WTC11 (cell line): ENCODE measurements around the gene HFE.
"Not testable (repeated sequence)": the region's sequence is repeated elsewhere in the genome, so short reads cannot be mapped to it uniquely, and the experiment has no call there.

Experiments
- AFF4 ChIP-seq: sonication (generic); formaldehyde crosslinking; IDR thresholded peaks from 2 replicates; pipeline ENCODE4 v1.8.1; 2023; ENCODE audit warnings: mild to moderate bottlenecking, missing genetic modification reagents, borderline replicate concordance
- ARID4B ChIP-seq: sonication (generic); formaldehyde crosslinking; IDR thresholded peaks from 2 replicates; pipeline ENCODE4 v1.8.0; 2023; ENCODE audit warnings: missing genetic modification reagents, mild to moderate bottlenecking, borderline replicate concordance
- ATF2 ChIP-seq: sonication (generic); formaldehyde crosslinking; IDR thresholded peaks from 2 replicates; pipeline ENCODE4 v1.8.1; 2022; ENCODE audit warnings: low read depth, missing genetic modification reagents, borderline replicate concordance
- ELF4 ChIP-seq: sonication (generic); formaldehyde crosslinking; IDR thresholded peaks from 2 replicates; pipeline ENCODE4 v1.8.1; 2022; ENCODE audit warnings: low read depth, mild to moderate bottlenecking, moderate library complexity, missing genetic modification reagents
- GRHL2 ChIP-seq: fragments of 250-450 bp; sonication (Bioruptor Pico); IDR thresholded peaks from 2 replicates; pipeline ENCODE4 v1.8.0; 2022; ENCODE audit warnings: mild to moderate bottlenecking, moderate library complexity; ENCODE audit not compliant: insufficient replicate concordance, severe bottlenecking
- MLX ChIP-seq: sonication (generic); formaldehyde crosslinking; IDR thresholded peaks from 2 replicates; pipeline ENCODE4 v1.8.1; 2023; ENCODE audit warnings: mild to moderate bottlenecking, missing genetic modification reagents, moderate library complexity
- MXD4 ChIP-seq: fragments of 250-450 bp; sonication (Bioruptor Pico); IDR thresholded peaks from 2 replicates; pipeline ENCODE4 v1.8.0; 2021; ENCODE audit warnings: mild to moderate bottlenecking, moderate library complexity, borderline replicate concordance
- NR2C2 ChIP-seq: sonication (generic); formaldehyde crosslinking; IDR thresholded peaks from 2 replicates; pipeline ENCODE4 v1.8.0; 2022; ENCODE audit warnings: mild to moderate bottlenecking, missing genetic modification reagents
- SMAD4 ChIP-seq: sonication (generic); formaldehyde crosslinking; IDR thresholded peaks from 2 replicates; pipeline ENCODE4 v1.8.0; 2022; ENCODE audit warnings: mild to moderate bottlenecking, missing genetic modification reagents
- TEAD4 ChIP-seq: sonication (generic); formaldehyde crosslinking; IDR thresholded peaks from 2 replicates; pipeline ENCODE4 v1.8.0; 2022; ENCODE audit warnings: mild to moderate bottlenecking, missing genetic modification reagents
- ZNF317 ChIP-seq: sonication (generic); formaldehyde crosslinking; IDR thresholded peaks from 2 replicates; pipeline ENCODE4 v1.8.1; 2023; ENCODE audit warnings: low read depth, mild to moderate bottlenecking, moderate library complexity, missing genetic modification reagents, borderline replicate concordance
- ZNF671 ChIP-seq: fragments of 250-450 bp; sonication (Bioruptor Pico); IDR thresholded peaks from 2 replicates; pipeline ENCODE4 v1.8.0; 2021; ENCODE audit warnings: mild to moderate bottlenecking
- TF ChIP-seq, protein P1 (sequence below): fragments of 200-600 bp; IDR thresholded peaks from 2 replicates; pipeline ENCODE4 v1.8.0; 2022; ENCODE audit warnings: antibody characterized with exemption
- TF ChIP-seq, protein P2 (sequence below): sonication (generic); formaldehyde crosslinking; IDR thresholded peaks from 2 replicates; pipeline ENCODE4 v1.8.0; 2022; ENCODE audit warnings: mild to moderate bottlenecking, missing genetic modification reagents

GRCh38 chr6:26052762-26053250 is 34.4 kb upstream of the HFE start:
- not testable (repeated sequence) for TF ChIP-seq GRHL2 (CRISPR knock-in tag); ELF4 (CRISPR knock-in tag); ZNF317; NR2C2; MXD4 (CRISPR knock-in tag); ZNF671 (CRISPR knock-in tag); MLX; TEAD4; SMAD4 (CRISPR knock-in tag); AFF4 (CRISPR knock-in tag); ARID4B (CRISPR knock-in tag); ATF2
- TF ChIP-seq, protein P1, sequence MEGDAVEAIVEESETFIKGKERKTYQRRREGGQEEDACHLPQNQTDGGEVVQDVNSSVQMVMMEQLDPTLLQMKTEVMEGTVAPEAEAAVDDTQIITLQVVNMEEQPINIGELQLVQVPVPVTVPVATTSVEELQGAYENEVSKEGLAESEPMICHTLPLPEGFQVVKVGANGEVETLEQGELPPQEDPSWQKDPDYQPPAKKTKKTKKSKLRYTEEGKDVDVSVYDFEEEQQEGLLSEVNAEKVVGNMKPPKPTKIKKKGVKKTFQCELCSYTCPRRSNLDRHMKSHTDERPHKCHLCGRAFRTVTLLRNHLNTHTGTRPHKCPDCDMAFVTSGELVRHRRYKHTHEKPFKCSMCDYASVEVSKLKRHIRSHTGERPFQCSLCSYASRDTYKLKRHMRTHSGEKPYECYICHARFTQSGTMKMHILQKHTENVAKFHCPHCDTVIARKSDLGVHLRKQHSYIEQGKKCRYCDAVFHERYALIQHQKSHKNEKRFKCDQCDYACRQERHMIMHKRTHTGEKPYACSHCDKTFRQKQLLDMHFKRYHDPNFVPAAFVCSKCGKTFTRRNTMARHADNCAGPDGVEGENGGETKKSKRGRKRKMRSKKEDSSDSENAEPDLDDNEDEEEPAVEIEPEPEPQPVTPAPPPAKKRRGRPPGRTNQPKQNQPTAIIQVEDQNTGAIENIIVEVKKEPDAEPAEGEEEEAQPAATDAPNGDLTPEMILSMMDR, result not testable (repeated sequence)
- TF ChIP-seq, protein P2, sequence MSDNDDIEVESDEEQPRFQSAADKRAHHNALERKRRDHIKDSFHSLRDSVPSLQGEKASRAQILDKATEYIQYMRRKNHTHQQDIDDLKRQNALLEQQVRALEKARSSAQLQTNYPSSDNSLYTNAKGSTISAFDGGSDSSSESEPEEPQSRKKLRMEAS (CRISPR knock-in tag), result not testable (repeated sequence)
